IMR-90 (cell line): Measurements from ENCODE around the gene RAD21L1. TPM values are rescaled to one million over a fixed set of nuclear protein-coding genes. Genes with fewer than 3 reads are reported as not detected.

Experiments
- ATAC-seq: fragments of 200-7000 bp; cut with Tn5 transposase; 2 replicates; pipeline ENCODE4 v1.9.1; 2020; ENCODE audit warnings: low read depth, mild to moderate bottlenecking, moderate library complexity
- BruUV-seq: library from RNA; stranded (reverse); fragments of 400-500 nt; replicated peaks from 2 replicates; lab custom pipeline; 2021; lab: Mats Ljungman, UMichigan
- CTCF ChIA-PET: fragments of 300-600 bp; formaldehyde crosslinking; extraction: SDS; loops from one replicate; lab custom pipeline; 2021; ENCODE audit warnings: antibody characterized with exemption; lab: Yijun Ruan, JAX
- POLR2A ChIA-PET: fragments of 300-600 bp; sonication (Branson Sonifier 250); formaldehyde crosslinking; loops from one replicate; lab custom pipeline; 2022; ENCODE audit warnings: antibody characterized with exemption; ENCODE audit not compliant: unreplicated experiment; lab: Charles Lee
- DNase-seq: peaks from one replicate; pipeline ENCODE4 v3.0.0; 2013
- H2AFZ ChIP-seq: replicated peaks from 2 replicates; pipeline ENCODE3; 2013; ENCODE audit warnings: low read length, mild to moderate bottlenecking; ENCODE audit not compliant: poor library complexity
- H2AK5ac ChIP-seq: 2 replicates; pipeline ENCODE4 v1.6.1; 2013; ENCODE audit warnings: low read depth, low read length, inconsistent platforms
- H2AK9ac ChIP-seq: replicated peaks from 2 replicates; pipeline ENCODE3; 2013; ENCODE audit warnings: mild to moderate bottlenecking, low read depth, low read length, moderate library complexity; ENCODE audit not compliant: poor library complexity
- H2BK120ac ChIP-seq: 2 replicates; pipeline ENCODE4 v1.6.1; 2013; ENCODE audit warnings: low read depth, low read length, inconsistent platforms
- H2BK15ac ChIP-seq: 3 replicates; pipeline ENCODE4 v1.6.1; 2013; ENCODE audit warnings: low read depth, low read length, inconsistent platforms
- H2BK20ac ChIP-seq: 2 replicates; pipeline ENCODE4 v1.6.1; 2013; ENCODE audit warnings: low read depth, mild to moderate bottlenecking, inconsistent platforms, low read length, moderate library complexity
- H2BK5ac ChIP-seq: 2 replicates; pipeline ENCODE4 v1.6.1; 2013; ENCODE audit warnings: mild to moderate bottlenecking, low read depth, low read length, inconsistent platforms; ENCODE audit not compliant: poor library complexity, severe bottlenecking
- H3K14ac ChIP-seq: replicated peaks from 2 replicates; pipeline ENCODE4 v1.6.1; 2013; ENCODE audit warnings: low read depth, low read length, inconsistent platforms
- H3K18ac ChIP-seq: 2 replicates; pipeline ENCODE4 v1.6.1; 2013; ENCODE audit warnings: low read depth, low read length, control low read depth
- H3K23ac ChIP-seq: 2 replicates; pipeline ENCODE4 v1.6.1; 2013; ENCODE audit warnings: low read depth, low read length, inconsistent platforms
- H3K27ac ChIP-seq: 2 replicates; pipeline ENCODE4 v1.5.1; 2013; ENCODE audit warnings: mild to moderate bottlenecking, control low read depth, low read length; ENCODE audit not compliant: insufficient read depth
- H3K27me3 ChIP-seq: 2 replicates; pipeline ENCODE4 v1.6.1; 2013; ENCODE audit warnings: low read length; ENCODE audit not compliant: control insufficient read depth, insufficient read depth
- H3K36me3 ChIP-seq: 2 replicates; pipeline ENCODE4 v1.6.1; 2013; ENCODE audit warnings: low read length, mixed read lengths; ENCODE audit not compliant: control insufficient read depth, insufficient read depth
- H3K4ac ChIP-seq: 2 replicates; pipeline ENCODE4 v1.6.1; 2013; ENCODE audit warnings: low read depth, low read length, inconsistent platforms
- H3K4me1 ChIP-seq: 2 replicates; pipeline ENCODE4 v1.6.1; 2013; ENCODE audit warnings: low read length, mixed read lengths; ENCODE audit not compliant: control insufficient read depth, insufficient read depth
- H3K4me2 ChIP-seq: 2 replicates; pipeline ENCODE4 v1.6.1; 2013; ENCODE audit warnings: low read depth, mild to moderate bottlenecking, control low read depth, low read length, moderate library complexity
- H3K4me3 ChIP-seq: 2 replicates; pipeline ENCODE4 v1.5.1; 2013; ENCODE audit warnings: low read depth, mild to moderate bottlenecking, control low read depth, low read length, moderate library complexity; ENCODE audit not compliant: insufficient read depth
- H3K56ac ChIP-seq: 2 replicates; pipeline ENCODE4 v1.6.1; 2013; ENCODE audit warnings: low read length, inconsistent platforms; ENCODE audit not compliant: insufficient read depth; ENCODE audit errors: extremely low read depth
- H3K79me1 ChIP-seq, 2 experiments: 2 replicates each; pipeline ENCODE4 v1.6.1; 2013; ENCODE audit warnings: low read length in 2 of 2, inconsistent platforms in 1 of 2, low read depth in 1 of 2
- H3K9ac ChIP-seq: 2 replicates; pipeline ENCODE4 v1.6.1; 2013; ENCODE audit warnings: low read depth, low read length, control low read depth
- H3K9me1 ChIP-seq: 2 replicates; pipeline ENCODE4 v1.6.1; 2013; ENCODE audit warnings: low read length, inconsistent platforms; ENCODE audit not compliant: insufficient read depth
- H3K9me3 ChIP-seq: 2 replicates; pipeline ENCODE4 v1.6.1; 2013; ENCODE audit warnings: low read length; ENCODE audit not compliant: control insufficient read depth, insufficient read depth
- H4K20me1 ChIP-seq: 2 replicates; pipeline ENCODE4 v1.6.1; 2013; ENCODE audit warnings: low read length, inconsistent platforms; ENCODE audit not compliant: insufficient read depth
- H4K5ac ChIP-seq: 2 replicates; pipeline ENCODE4 v1.6.1; 2013; ENCODE audit warnings: mild to moderate bottlenecking, low read depth, low read length, control low read depth
- H4K8ac ChIP-seq, 2 experiments: 2 replicates each; pipeline ENCODE4 v1.6.1; 2013; ENCODE audit warnings: low read depth in 2 of 2, low read length in 2 of 2, control low read depth in 1 of 2, inconsistent platforms in 1 of 2
- H4K91ac ChIP-seq: 2 replicates; pipeline ENCODE4 v1.6.1; 2013; ENCODE audit warnings: low read depth, low read length, inconsistent platforms; ENCODE audit not compliant: insufficient read depth
- CEBPB ChIP-seq: IDR thresholded peaks from 2 replicates; pipeline ENCODE4 v1.6.1; 2012; ENCODE audit warnings: low read depth, low read length, improper control_type of control experiment
- CHD1 ChIP-seq: IDR thresholded peaks from 2 replicates; pipeline ENCODE4 v1.6.1; 2012; ENCODE audit warnings: low read depth, low read length, improper control_type of control experiment
- MAFK ChIP-seq: IDR thresholded peaks from 2 replicates; pipeline ENCODE4 v1.6.1; 2012; ENCODE audit warnings: low read depth, low read length, improper control_type of control experiment
- MXI1 ChIP-seq: IDR thresholded peaks from 2 replicates; pipeline ENCODE4 v1.6.1; 2012; ENCODE audit warnings: low read depth, mild to moderate bottlenecking, low read length, moderate library complexity, borderline replicate concordance
- NFE2L2 ChIP-seq: fragments of 150-350 bp; IDR thresholded peaks from 2 replicates; pipeline ENCODE4 v1.6.1; 2016; ENCODE audit warnings: low read depth, mild to moderate bottlenecking, low read length
- RCOR1 ChIP-seq: IDR thresholded peaks from 2 replicates; pipeline ENCODE4 v1.6.1; 2012; ENCODE audit warnings: mild to moderate bottlenecking, low read length, improper control_type of control experiment; ENCODE audit not compliant: insufficient replicate concordance
- RFX5 ChIP-seq: IDR thresholded peaks from 2 replicates; pipeline ENCODE4 v1.8.0; 2012; ENCODE audit warnings: low read depth, mild to moderate bottlenecking, low read length, moderate library complexity
- SMC3 ChIP-seq: fragments of 150-350 bp; IDR thresholded peaks from 2 replicates; pipeline ENCODE4 v1.6.1; 2016; ENCODE audit warnings: low read depth, mild to moderate bottlenecking, antibody characterized with exemption, low read length, moderate library complexity
- WGBS, 2 experiments: methylation state at CpG; one replicate each; pipeline versions ENCODE4 v1.1.5 to v1.1.7; 2013; ENCODE audit warnings: missing lambda C conversion rate in 2 of 2; ENCODE audit not compliant: insufficient read length in 1 of 2; ENCODE audit errors: extremely low coverage in 2 of 2; 5-methylcytosine and 5-hydroxymethylcytosine counted together
- dilution Hi-C: fragments of 300-500 bp; cut with HindIII; formaldehyde crosslinking; loops from one replicate; pipeline ENCODE4 v1.14.3; 2018; ENCODE audit warnings: low sequenced_read_pairs; ENCODE audit not compliant: unreplicated experiment
- in situ Hi-C: fragments of 300-500 bp; cut with MboI; formaldehyde crosslinking; loops from 3 replicates; pipeline ENCODE4 v1.14.3; 2019; ENCODE audit warnings: low sequenced_read_pairs, inconsistent platforms, mixed read lengths
- intact Hi-C: fragments of 100-400 bp; cut with micrococcal nuclease; formaldehyde crosslinking; loops from 2 replicates; pipeline ENCODE4 v1.10.0; 2022
- polyA plus RNA-seq, 3 experiments: library from polyadenylated mRNA; depleted of rRNA; stranded (reverse); fragments of >200 nt; gene quantifications; 2 replicates each; pipeline ENCODE4 v1.2.3, GENCODE V29; 2012; ENCODE audit warnings: low replicate concordance in 1 of 3
- total RNA-seq: library from RNA; depleted of rRNA; stranded (reverse); fragments of >200 nt; gene quantifications from 2 replicates; pipeline ENCODE4 v1.2.3, GENCODE V29; 2012
- TF ChIP-seq, protein P1 (sequence below): conservative IDR thresholded peaks from 2 replicates; pipeline ENCODE4 v1.5.1; 2012; ENCODE audit warnings: mild to moderate bottlenecking, low read depth, low read length, improper control_type of control experiment

Gene RAD21L1
- total and polyA plus RNA-seq, 2 of the 4 experiments (the other 2 are of a cell fraction): not detected

GRCh38 chr20:1245578-1245977 is 19.7 kb downstream of the RAD21L1 start:
- Histone ChIP-seq H2BK15ac (no peak overlapping the region; the same call in 2 of the 3 replicates), H4K20me1 (peaks cover 3% of the 10 kb centered on the region; the same call in 1 of the 2 replicates), H2BK120ac (no peak overlapping the region), H2AK5ac (0 out of 2 replicates have a peak overlapping the region, but pooled peaks have one; percentile 1), H3K4me2 (no peak overlapping the region), H3K4me3 (no peak overlapping the region), H3K4ac (no peak overlapping the region), H2AK9ac (no peak overlapping the region), H2BK20ac (no peak overlapping the region), H3K27ac (no peak overlapping the region), H2BK5ac (no peak overlapping the region), H3K9me3 (no peaks in the 10 kb centered on the region), H3K9me1 (peaks cover 5% of the 10 kb centered on the region; the same call in 1 of the 2 replicates), H3K56ac (no peak overlapping the region), H4K8ac (no peak overlapping the region), H3K79me1 (no peaks in the 10 kb centered on the region), H3K36me3 (no peaks in the 10 kb centered on the region), H4K5ac (no peak overlapping the region), H3K18ac (no peak overlapping the region), H2AFZ (peak overlapping the region; percentile 59), H3K4me1 (peaks cover 3% of the 10 kb centered on the region), H3K27me3 (no peaks in the 10 kb centered on the region), H4K91ac (no peak overlapping the region), H3K9ac (no peak overlapping the region), H3K14ac (no peak overlapping the region), H3K23ac (no peak overlapping the region)
- ATAC-seq: no peak
- in situ Hi-C loops (no loop called here), intact Hi-C loops (no loop called here), dilution Hi-C loops (no loop called here)
- no TSS peak for BruUV-seq
- ChIA-PET CTCF (no interaction called here), POLR2A (no interaction called here)
- TF ChIP-seq, protein P1, sequence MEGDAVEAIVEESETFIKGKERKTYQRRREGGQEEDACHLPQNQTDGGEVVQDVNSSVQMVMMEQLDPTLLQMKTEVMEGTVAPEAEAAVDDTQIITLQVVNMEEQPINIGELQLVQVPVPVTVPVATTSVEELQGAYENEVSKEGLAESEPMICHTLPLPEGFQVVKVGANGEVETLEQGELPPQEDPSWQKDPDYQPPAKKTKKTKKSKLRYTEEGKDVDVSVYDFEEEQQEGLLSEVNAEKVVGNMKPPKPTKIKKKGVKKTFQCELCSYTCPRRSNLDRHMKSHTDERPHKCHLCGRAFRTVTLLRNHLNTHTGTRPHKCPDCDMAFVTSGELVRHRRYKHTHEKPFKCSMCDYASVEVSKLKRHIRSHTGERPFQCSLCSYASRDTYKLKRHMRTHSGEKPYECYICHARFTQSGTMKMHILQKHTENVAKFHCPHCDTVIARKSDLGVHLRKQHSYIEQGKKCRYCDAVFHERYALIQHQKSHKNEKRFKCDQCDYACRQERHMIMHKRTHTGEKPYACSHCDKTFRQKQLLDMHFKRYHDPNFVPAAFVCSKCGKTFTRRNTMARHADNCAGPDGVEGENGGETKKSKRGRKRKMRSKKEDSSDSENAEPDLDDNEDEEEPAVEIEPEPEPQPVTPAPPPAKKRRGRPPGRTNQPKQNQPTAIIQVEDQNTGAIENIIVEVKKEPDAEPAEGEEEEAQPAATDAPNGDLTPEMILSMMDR: no peak
- TF ChIP-seq RCOR1 (no peak), NFE2L2 (no peak), RFX5 (no peak), CHD1 (no peak), CEBPB (no peak), SMC3 (no peak), MXI1 (no peak), MAFK (no peak)
- WGBS, 2 experiments: no CpG with 5 or more reads among the region's 2 CpGs
- DNase-seq: no peak
